ENCODE measurements around the gene TECPR1.

DNA sequence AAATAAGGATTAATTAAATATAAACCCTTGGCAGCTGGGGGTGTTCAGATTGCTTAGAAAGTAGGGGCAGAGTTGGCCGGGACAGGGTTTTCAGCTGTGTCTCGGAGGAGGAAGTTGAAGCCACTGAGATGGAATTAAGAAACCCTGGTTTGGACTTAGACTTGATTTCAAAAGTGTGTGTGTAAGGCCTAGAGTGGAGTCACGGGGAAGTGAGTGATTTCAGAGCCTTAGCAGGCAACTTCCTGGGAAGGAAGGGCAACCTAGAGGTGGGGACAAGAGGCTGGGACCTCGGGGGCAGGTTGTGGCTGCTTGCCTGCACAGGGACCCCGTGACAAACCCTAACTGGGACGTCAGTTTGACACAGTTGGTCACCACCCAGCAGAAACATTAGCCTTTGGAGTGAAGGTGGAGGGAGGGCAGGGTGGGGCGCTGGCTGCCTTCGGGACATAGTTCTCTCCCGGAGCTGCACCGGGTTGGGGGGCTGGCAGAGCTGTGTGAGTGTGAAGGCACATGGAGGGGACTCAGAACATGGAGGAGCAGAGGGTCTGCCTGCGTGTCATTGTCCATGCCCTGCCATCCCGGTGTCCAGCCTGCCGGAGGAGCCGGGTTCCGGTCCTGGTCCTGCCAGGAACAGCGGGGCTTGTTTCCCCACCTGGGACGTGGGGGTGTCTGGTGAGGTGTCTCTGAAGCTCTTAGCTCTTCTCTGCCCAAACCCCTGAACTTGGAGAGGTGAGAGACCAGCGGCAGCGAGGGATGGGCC lies 31.3 kb upstream of the TECPR1 start:
- TF ChIP-seq, protein P1, sequence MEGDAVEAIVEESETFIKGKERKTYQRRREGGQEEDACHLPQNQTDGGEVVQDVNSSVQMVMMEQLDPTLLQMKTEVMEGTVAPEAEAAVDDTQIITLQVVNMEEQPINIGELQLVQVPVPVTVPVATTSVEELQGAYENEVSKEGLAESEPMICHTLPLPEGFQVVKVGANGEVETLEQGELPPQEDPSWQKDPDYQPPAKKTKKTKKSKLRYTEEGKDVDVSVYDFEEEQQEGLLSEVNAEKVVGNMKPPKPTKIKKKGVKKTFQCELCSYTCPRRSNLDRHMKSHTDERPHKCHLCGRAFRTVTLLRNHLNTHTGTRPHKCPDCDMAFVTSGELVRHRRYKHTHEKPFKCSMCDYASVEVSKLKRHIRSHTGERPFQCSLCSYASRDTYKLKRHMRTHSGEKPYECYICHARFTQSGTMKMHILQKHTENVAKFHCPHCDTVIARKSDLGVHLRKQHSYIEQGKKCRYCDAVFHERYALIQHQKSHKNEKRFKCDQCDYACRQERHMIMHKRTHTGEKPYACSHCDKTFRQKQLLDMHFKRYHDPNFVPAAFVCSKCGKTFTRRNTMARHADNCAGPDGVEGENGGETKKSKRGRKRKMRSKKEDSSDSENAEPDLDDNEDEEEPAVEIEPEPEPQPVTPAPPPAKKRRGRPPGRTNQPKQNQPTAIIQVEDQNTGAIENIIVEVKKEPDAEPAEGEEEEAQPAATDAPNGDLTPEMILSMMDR (conservative IDR thresholded peaks at IDR 0.05; ENCODE audit: low read depth, low read length), result no peak
- no peak for TF ChIP-seq EZH2 (IDR thresholded peaks at IDR 0.05; ENCODE audit: low read length, unreplicated experiment)

Data from PC-3 (cell line).